Liver (tissue), 3 donors: ENCODE measurements around the gene MAP3K5.

Experiments
- ATF3 ChIP-seq: IDR thresholded peaks from 2 replicates; pipeline ENCODE4 v1.6.1; 2016; ENCODE audit warnings: antibody characterized with exemption
- CTCF ChIP-seq: fragments of 150-350 bp; IDR thresholded peaks from 2 replicates; pipeline ENCODE4 v1.5.1; 2017; ENCODE audit warnings: improper control_type of control experiment, low read depth, low read length; ENCODE audit not compliant: missing input control
- EGR1 ChIP-seq, 2 donors: IDR thresholded peaks; 2 replicates each; pipeline ENCODE4 v1.6.1; 2016 to 2018; ENCODE audit warnings: antibody characterized with exemption in 2 of 2, low read depth in 2 of 2
- FOXA1 ChIP-seq: IDR thresholded peaks from 2 replicates; pipeline ENCODE4 v1.6.1; 2016; ENCODE audit warnings: antibody characterized with exemption
- FOXA2 ChIP-seq: IDR thresholded peaks from 2 replicates; pipeline ENCODE4 v1.6.1; 2016; ENCODE audit warnings: antibody characterized with exemption
- GABPA ChIP-seq, 2 donors: IDR thresholded peaks in 1 of 2; conservative IDR thresholded peaks in 1 of 2; 2 replicates each; pipeline ENCODE4 v1.6.1; 2016; ENCODE audit warnings: antibody characterized with exemption in 2 of 2, mild to moderate bottlenecking in 1 of 2, moderate library complexity in 1 of 2
- HNF4A ChIP-seq, 2 donors: conservative IDR thresholded peaks; 2 replicates each; pipeline ENCODE4 v1.6.1; 2016; ENCODE audit warnings: antibody characterized with exemption in 2 of 2, mild to moderate bottlenecking in 2 of 2
- JUND ChIP-seq, 2 donors: IDR thresholded peaks; 2 replicates each; pipeline ENCODE4 v1.6.1; 2016; ENCODE audit warnings: antibody characterized with exemption in 2 of 2
- MAX ChIP-seq: IDR thresholded peaks from 2 replicates; pipeline ENCODE4 v1.6.1; 2016; ENCODE audit warnings: antibody characterized with exemption
- REST ChIP-seq: IDR thresholded peaks from 2 replicates; pipeline ENCODE4 v1.6.1; 2016; ENCODE audit warnings: antibody characterized with exemption, mild to moderate bottlenecking
- SP1 ChIP-seq: IDR thresholded peaks from 2 replicates; pipeline ENCODE4 v1.6.1; 2018; ENCODE audit warnings: antibody characterized with exemption, mild to moderate bottlenecking
- TAF1 ChIP-seq: conservative IDR thresholded peaks from 2 replicates; pipeline ENCODE4 v1.6.1; 2016; ENCODE audit warnings: antibody characterized with exemption, mild to moderate bottlenecking
- YY1 ChIP-seq: IDR thresholded peaks from 2 replicates; pipeline ENCODE4 v1.6.1; 2016; ENCODE audit warnings: antibody characterized with exemption, mild to moderate bottlenecking
- ZBTB33 ChIP-seq: IDR thresholded peaks from 2 replicates; pipeline ENCODE4 v1.6.1; 2016; ENCODE audit warnings: antibody characterized with exemption
- donor health status: healthy.
- donor health status: healthy.

GRCh38 chr6:136641166-136641565, 151.1 kb downstream of the MAP3K5 start:
- TF ChIP-seq CTCF: no peak
- TF ChIP-seq ZBTB33: no peak
- no peak for TF ChIP-seq MAX
- TF ChIP-seq YY1: no peak
- no peak for TF ChIP-seq TAF1
- no peak for TF ChIP-seq EGR1 (IDR thresholded peaks at IDR 0.05; ENCODE audit: low read depth in 2 of 2)
- no peak for TF ChIP-seq JUND (IDR thresholded peaks at IDR 0.05)
- no peak for TF ChIP-seq REST
- TF ChIP-seq HNF4A (conservative IDR thresholded peaks at IDR 0.05): no peak
- no peak for TF ChIP-seq FOXA1
- TF ChIP-seq SP1: no peak
- TF ChIP-seq FOXA2: no peak
- TF ChIP-seq ATF3: no peak
- no peak for TF ChIP-seq GABPA (IDR thresholded peaks at IDR 0.05 in 1 of 2, conservative IDR thresholded peaks at IDR 0.05 in 1 of 2)
